ENCODE measurements around the gene RAB11A.

The RAB11A gene

GRCh38 chr15:65827065-65827464, 42.2 kb upstream of the RAB11A start:
- no peak for TF ChIP-seq CTCF (IDR thresholded peaks at IDR 0.05; ENCODE audit: low read depth, low read length, missing control alignments)
- H3K4me3 ChIP-seq (ENCODE audit: low read depth, low read length): no peak overlapping the region
- in situ Hi-C loops (cut with HindIII; ENCODE audit: low sequenced_read_pairs): no loop called here
- no peak for DNase-seq (ENCODE audit: low read depth)

DNA sequence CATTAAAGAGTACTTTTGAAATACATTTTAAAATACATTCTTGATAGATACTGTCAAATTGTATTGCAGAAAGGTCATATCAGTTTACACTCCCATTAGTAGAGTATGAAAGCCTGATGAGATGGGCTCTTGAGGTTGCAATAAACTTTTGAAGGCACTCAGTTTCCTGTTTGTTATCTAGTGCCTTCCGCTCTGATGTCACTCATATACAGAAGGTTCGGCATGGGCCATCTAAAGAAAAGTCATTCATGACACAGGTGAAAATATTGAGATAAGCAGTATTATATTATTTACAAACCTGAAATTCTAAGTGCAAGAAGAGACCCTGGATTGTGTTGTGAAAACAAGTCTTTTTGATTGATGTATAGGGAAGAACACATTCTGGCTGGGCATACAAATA, 40.7 kb upstream of the RAB11A start:
- no peak for TF ChIP-seq CTCF (IDR thresholded peaks at IDR 0.05; ENCODE audit: low read depth, low read length, missing control alignments)
- H3K4me3 ChIP-seq (ENCODE audit: low read depth, low read length): no peak overlapping the region
- DNase-seq (ENCODE audit: low read depth): no peak
- in situ Hi-C loops (cut with HindIII; ENCODE audit: low sequenced_read_pairs): no loop called here

GRCh38 chr15:65829130-65829764, 40.0 kb upstream of the RAB11A start:
- in situ Hi-C loops (cut with HindIII; ENCODE audit: low sequenced_read_pairs): no loop called here
- DNase-seq (ENCODE audit: low read depth): peak; percentile 12
- peak; percentile 49 for TF ChIP-seq CTCF (IDR thresholded peaks at IDR 0.05; ENCODE audit: low read depth, low read length, missing control alignments)
- no peak overlapping the region for H3K4me3 ChIP-seq (ENCODE audit: low read depth, low read length)

DNA sequence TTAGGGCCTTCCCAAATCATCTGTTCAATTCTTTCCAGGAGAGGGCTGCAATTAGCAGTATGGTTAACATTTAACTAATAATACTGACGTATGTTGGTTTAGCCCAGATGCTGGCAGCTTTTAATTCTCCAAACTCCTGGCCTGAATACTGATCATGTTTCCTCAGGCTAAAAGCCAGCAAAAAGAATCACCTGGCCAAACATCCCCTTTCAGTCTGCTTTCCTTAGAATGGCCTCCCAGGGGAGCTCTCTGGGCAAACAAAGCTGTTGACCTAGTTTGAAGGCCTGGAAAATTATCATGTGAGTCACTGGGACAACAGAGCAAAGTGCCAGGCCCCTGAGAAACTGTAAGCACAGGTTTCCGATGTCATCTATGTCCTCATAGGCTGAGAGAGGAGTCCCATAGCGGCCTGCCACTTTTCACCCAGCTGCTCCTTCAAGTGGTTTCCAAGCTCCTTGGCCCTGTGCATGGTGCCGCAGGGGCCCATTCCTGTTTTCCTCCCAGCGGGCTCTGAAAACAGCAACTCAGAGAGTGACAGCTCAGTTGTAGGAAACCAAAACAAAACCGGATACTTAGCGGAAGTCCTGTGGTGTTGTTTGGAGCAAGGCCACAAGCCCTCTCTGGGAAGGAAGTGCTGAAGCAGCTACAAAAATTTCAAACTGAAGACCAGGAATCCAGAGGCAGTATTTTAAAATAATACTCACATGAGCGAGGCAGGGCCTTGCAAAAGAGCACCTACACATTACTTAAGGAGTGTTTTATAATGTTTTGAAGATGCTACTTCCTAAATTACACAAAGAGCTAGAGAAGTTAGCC, 36.5 kb upstream of the RAB11A start:
- TF ChIP-seq CTCF (IDR thresholded peaks at IDR 0.05; ENCODE audit: low read depth, low read length, missing control alignments): peak; percentile 36
- in situ Hi-C loops (cut with HindIII; ENCODE audit: low sequenced_read_pairs): no loop called here
- DNase-seq (ENCODE audit: low read depth): peak; percentile 97
- H3K4me3 ChIP-seq (ENCODE audit: low read depth, low read length): peak overlapping the region; percentile 10

- in situ Hi-C loops (cut with HindIII; ENCODE audit: low sequenced_read_pairs): no loop called here
- TF ChIP-seq CTCF (IDR thresholded peaks at IDR 0.05; ENCODE audit: low read depth, low read length, missing control alignments): no peak
- no peak overlapping the region for H3K4me3 ChIP-seq (ENCODE audit: low read depth, low read length)
- no peak for DNase-seq (ENCODE audit: low read depth)
Measured at GRCh38 chr15:65833501-65834205, 35.6 kb upstream of the RAB11A start.

DNA sequence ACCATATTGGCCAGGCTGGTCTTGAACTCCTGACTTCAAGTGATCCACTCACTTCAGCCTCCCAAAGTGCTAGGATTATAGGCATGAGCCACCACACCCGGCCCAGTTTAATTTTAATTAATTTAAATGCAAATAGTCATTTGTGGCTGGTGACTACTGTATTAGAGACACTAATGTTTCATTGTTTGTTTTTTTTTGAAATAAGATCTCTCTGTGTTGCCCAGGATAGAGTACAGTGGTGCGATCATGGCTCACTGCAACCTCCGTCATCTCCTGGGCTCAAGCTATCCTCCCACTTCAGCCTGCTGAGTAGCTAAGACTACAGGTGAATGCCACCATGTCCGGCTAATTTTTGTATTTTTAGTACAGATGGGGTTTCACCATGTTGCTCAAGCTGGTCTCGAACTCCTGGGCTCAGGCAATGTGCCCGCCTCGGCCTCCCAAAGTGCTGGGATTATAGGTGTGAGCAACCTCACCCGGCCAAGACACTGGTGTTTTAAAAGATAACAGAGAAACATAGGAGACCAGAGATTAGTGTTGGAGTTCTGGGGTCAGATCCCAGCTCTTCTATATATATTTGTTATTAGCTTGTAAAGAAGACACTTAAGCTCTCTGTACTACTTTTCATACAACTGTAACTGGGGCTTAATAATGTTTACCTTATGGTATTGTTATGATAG, 34.5 kb upstream of the RAB11A start:
- in situ Hi-C loops (cut with HindIII; ENCODE audit: low sequenced_read_pairs): loop anchor here (5.0 kb wide), 1 partner anchor 38 kb away; no protein-coding TSS in a partner anchor

More for the DNA sequence above, 34.5 kb upstream of the RAB11A start:
- TF ChIP-seq CTCF (IDR thresholded peaks at IDR 0.05; ENCODE audit: low read depth, low read length, missing control alignments): no peak
- no peak for DNase-seq (ENCODE audit: low read depth)
- H3K4me3 ChIP-seq (ENCODE audit: low read depth, low read length): no peak overlapping the region
